Karpas-422 (cell line): ENCODE data around the gene NABP2. TPM values are rescaled to one million over a fixed set of nuclear protein-coding genes. Genes with fewer than 3 reads are reported as not detected.

ENCODE experiments used
- DNase-seq: peaks from one replicate; pipeline ENCODE4 v3.0.0-alpha.2; 2015
- H2AFZ ChIP-seq: fragments of 200-600 bp; sonication (generic); 2 replicates; pipeline ENCODE4 v1.6.1; 2014; ENCODE audit warnings: antibody characterized with exemption, low read length, mixed read lengths
- H3K27ac ChIP-seq: fragments of 200-600 bp; sonication (generic); 2 replicates; pipeline ENCODE4 v1.5.1; 2014; ENCODE audit warnings: mild to moderate bottlenecking, low read length, moderate library complexity
- H3K27me3 ChIP-seq: fragments of 200-600 bp; sonication (generic); 2 replicates; pipeline ENCODE4 v1.6.1; 2014; ENCODE audit warnings: low read length, mixed read lengths
- H3K36me3 ChIP-seq: fragments of 200-600 bp; sonication (generic); 2 replicates; pipeline ENCODE4 v1.6.1; 2014; ENCODE audit warnings: low read length, mixed read lengths; ENCODE audit not compliant: insufficient read depth
- H3K4me1 ChIP-seq: fragments of 200-600 bp; sonication (generic); 2 replicates; pipeline ENCODE4 v1.6.1; 2014; ENCODE audit warnings: mild to moderate bottlenecking, low read length, mixed read lengths
- H3K4me2 ChIP-seq: fragments of 200-600 bp; sonication (generic); 2 replicates; pipeline ENCODE4 v1.6.1; 2014; ENCODE audit warnings: low read length, low read depth, mild to moderate bottlenecking; ENCODE audit not compliant: poor library complexity, severe bottlenecking
- H3K4me3 ChIP-seq: fragments of 200-600 bp; sonication (generic); 2 replicates; pipeline ENCODE4 v1.5.1; 2014; ENCODE audit warnings: mild to moderate bottlenecking, antibody characterized with exemption, low read length, mixed read lengths
- H3K79me2 ChIP-seq: fragments of 200-600 bp; sonication (generic); 2 replicates; pipeline ENCODE4 v1.6.1; 2014; ENCODE audit warnings: mild to moderate bottlenecking, low read length, mixed read lengths
- H3K9ac ChIP-seq: fragments of 200-600 bp; sonication (generic); 2 replicates; pipeline ENCODE4 v1.6.0; 2014; ENCODE audit warnings: low read length
- H3K9me2 ChIP-seq: fragments of 200-600 bp; sonication (generic), shearing (Covaris generic); replicated peaks from 2 replicates; pipeline ENCODE4 v1.6.0; 2014; ENCODE audit warnings: mild to moderate bottlenecking, low read length, moderate library complexity; ENCODE audit not compliant: insufficient read depth
- H3K9me3 ChIP-seq: fragments of 300-700, 200-600 bp; sonication (generic); 2 replicates; pipeline ENCODE4 v1.6.1; 2014; ENCODE audit warnings: low read length, mixed read lengths
- H4K20me1 ChIP-seq: fragments of 200-600 bp; sonication (generic); 2 replicates; pipeline ENCODE4 v1.6.1; 2014; ENCODE audit warnings: mild to moderate bottlenecking, antibody characterized with exemption, low read length, low read depth; ENCODE audit not compliant: insufficient read depth
- total RNA-seq: library from RNA; depleted of rRNA; stranded (reverse); fragments of >200 nt; shearing (Covaris generic); gene quantifications from 2 replicates; pipeline ENCODE4 v1.2.3, GENCODE V29; 2014; ENCODE audit warnings: low replicate concordance

The NABP2 gene
- total RNA-seq, 1 experiment from 2014 or later: 45.6 TPM

DNA sequence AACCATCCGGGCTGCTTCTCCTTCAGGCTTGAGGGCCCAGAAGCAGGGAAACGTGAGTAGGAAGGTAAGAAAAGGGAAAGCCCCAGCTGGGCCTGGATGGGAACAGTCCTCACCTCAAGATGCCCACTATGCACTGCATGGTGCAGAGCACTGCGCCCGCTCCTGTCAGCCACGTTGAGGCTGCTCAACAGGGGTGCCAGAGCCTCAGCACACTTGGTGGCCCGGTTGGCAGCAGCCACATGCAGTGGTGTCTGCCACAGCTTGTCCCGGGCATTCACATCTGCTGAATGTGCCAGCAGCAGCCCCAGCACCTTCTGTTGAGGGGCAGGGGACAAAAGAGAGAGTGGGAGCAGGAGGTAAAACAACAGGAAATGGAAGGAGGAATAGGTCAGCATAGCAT is 31.5 kb downstream of the NABP2 start:
- H3K9me2 ChIP-seq: no peaks in the 10 kb centered on the region
- no peaks in the 10 kb centered on the region for H4K20me1 ChIP-seq
- peaks cover 38% of the 10 kb centered on the region; the same call in 1 of the 2 replicates for H3K36me3 ChIP-seq
- H3K4me2 ChIP-seq: no peak overlapping the region
- H3K4me1 ChIP-seq: peaks cover 18% of the 10 kb centered on the region
- H3K4me3 ChIP-seq: no peak overlapping the region
- peaks cover 22% of the 10 kb centered on the region for H3K79me2 ChIP-seq
- no peaks in the 10 kb centered on the region for H3K27me3 ChIP-seq
- no peak overlapping the region for H3K9ac ChIP-seq
- no peak for DNase-seq
- H3K27ac ChIP-seq: no peak overlapping the region
- H2AFZ ChIP-seq: no peak overlapping the region
- no peaks in the 10 kb centered on the region for H3K9me3 ChIP-seq

DNA sequence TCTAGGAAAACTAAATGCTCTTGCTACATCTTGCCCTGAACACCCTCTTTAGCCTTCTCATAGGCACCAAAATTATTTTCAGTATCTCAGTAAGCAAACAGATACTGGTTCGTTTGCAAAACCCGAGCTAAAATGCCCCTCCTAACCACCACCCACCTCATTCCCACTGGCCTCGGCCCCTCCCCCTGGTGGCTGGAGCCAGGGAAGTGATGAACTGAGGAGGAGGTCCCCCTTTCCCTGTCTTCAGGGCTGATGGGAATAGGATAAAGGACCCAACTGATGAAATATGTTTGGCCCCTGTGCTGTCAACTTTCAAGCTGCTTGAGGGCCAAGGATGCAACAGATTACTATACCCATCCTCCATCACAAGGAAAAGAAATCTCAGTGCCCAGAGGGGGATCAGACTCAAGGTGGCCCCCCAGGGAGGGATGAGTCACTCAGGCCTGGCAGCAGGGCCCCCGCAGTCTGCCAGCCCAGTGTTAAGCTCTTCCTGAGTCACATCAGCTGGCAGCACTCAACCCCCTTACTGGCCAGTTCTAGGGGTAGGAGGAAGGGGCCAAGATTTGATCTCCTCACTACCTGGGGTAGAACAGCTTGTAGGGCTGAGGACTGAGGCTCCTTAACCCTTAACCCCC is 32.3 kb downstream of the NABP2 start:
- Histone ChIP-seq H3K36me3 (peaks cover 38% of the 10 kb centered on the region; the same call in 1 of the 2 replicates), H3K4me3 (peak overlapping the region; percentile 97; the same call in 1 of the 2 replicates), H3K27me3 (no peaks in the 10 kb centered on the region), H3K9ac (peak overlapping the region; percentile 96), H3K79me2 (peaks cover 22% of the 10 kb centered on the region), H3K27ac (no peak overlapping the region), H2AFZ (no peak overlapping the region), H3K4me2 (peak overlapping the region; percentile 97), H3K9me2 (no peaks in the 10 kb centered on the region), H3K4me1 (peaks cover 18% of the 10 kb centered on the region), H4K20me1 (no peaks in the 10 kb centered on the region), H3K9me3 (no peaks in the 10 kb centered on the region)
- no peak for DNase-seq

DNA sequence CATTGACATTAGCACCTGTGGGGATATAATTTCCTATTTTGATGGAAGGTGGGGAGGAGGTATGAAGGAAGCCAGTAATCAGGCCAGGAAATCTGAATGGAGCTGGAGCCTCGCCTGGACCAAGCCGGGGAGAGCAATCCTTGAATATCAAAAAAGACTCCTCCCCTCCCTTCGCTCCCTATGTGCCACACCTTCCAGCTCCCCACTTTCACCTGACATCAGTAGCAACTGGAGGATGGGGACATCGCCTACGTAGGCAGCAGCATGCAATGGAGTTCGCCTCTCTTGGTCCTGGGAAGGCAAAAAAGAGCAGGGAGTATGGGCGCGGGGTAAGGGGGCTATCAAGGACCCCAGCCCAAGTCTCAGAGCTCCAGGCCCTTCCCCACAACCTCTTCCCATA is 32.9 kb downstream of the NABP2 start:
- Histone ChIP-seq H3K27ac (peak overlapping the region; percentile 67; the same call in 1 of the 2 replicates), H3K4me3 (peak overlapping the region; percentile 97), H3K36me3 (peaks cover 33% of the 10 kb centered on the region; the same call in 1 of the 2 replicates), H3K9me3 (no peaks in the 10 kb centered on the region), H2AFZ (no peak overlapping the region), H4K20me1 (no peaks in the 10 kb centered on the region), H3K9me2 (no peaks in the 10 kb centered on the region), H3K4me1 (peaks cover 18% of the 10 kb centered on the region), H3K79me2 (peaks cover 22% of the 10 kb centered on the region), H3K9ac (peak overlapping the region; percentile 96), H3K27me3 (no peaks in the 10 kb centered on the region), H3K4me2 (peak overlapping the region; percentile 97)
- DNase-seq: no peak

- no peak overlapping the region for H2AFZ ChIP-seq
- H3K27me3 ChIP-seq: no peaks in the 10 kb centered on the region
- H3K4me1 ChIP-seq: peaks cover 18% of the 10 kb centered on the region
- peak overlapping the region; percentile 97 for H3K4me2 ChIP-seq
- peak overlapping the region; percentile 67 for H3K27ac ChIP-seq
- H3K79me2 ChIP-seq: peaks cover 22% of the 10 kb centered on the region
- no peaks in the 10 kb centered on the region for H4K20me1 ChIP-seq
- H3K36me3 ChIP-seq: peaks cover 30% of the 10 kb centered on the region; the same call in 1 of the 2 replicates
- peak overlapping the region; percentile 97 for H3K4me3 ChIP-seq
- peak overlapping the region; percentile 96 for H3K9ac ChIP-seq
- H3K9me2 ChIP-seq: no peaks in the 10 kb centered on the region
- no peaks in the 10 kb centered on the region for H3K9me3 ChIP-seq
- no peak for DNase-seq
Observed at GRCh38 chr12:56257491-56258067, 33.4 kb downstream of the NABP2 start.

- H3K9me3 ChIP-seq: no peaks in the 10 kb centered on the region
- H3K4me2 ChIP-seq: peak within 1 kb of the TSS; percentile 97
- peak; percentile 93 for DNase-seq
- no peaks in the 10 kb centered on the region for H3K9me2 ChIP-seq
- peaks cover 22% of the 10 kb centered on the region for H3K79me2 ChIP-seq
- peak within 1 kb of the TSS; percentile 67 for H3K27ac ChIP-seq
- no peaks in the 10 kb centered on the region for H3K27me3 ChIP-seq
- H3K4me3 ChIP-seq: peak within 1 kb of the TSS; percentile 97
- H3K9ac ChIP-seq: peak within 1 kb of the TSS; percentile 96
- H4K20me1 ChIP-seq: no peaks in the 10 kb centered on the region
- peaks cover 24% of the 10 kb centered on the region; the same call in 1 of the 2 replicates for H3K36me3 ChIP-seq
- peak within 1 kb of the TSS; percentile 95 for H2AFZ ChIP-seq
- peaks cover 18% of the 10 kb centered on the region for H3K4me1 ChIP-seq
Observed at GRCh38 chr12:56258068-56258819, 34.1 kb downstream of the NABP2 start, which contains the start of gene ANKRD52. TSS of gene ANKRD52 (minus strand) at chr12:56258384. CDS start at chr12:56258269, 115 bp downstream.

GRCh38 chr12:56258820-56259183 is 34.7 kb downstream of the NABP2 start:
- peaks cover 20% of the 10 kb centered on the region; the same call in 1 of the 2 replicates for H3K36me3 ChIP-seq
- H4K20me1 ChIP-seq: no peaks in the 10 kb centered on the region
- peaks cover 22% of the 10 kb centered on the region for H3K79me2 ChIP-seq
- H3K27ac ChIP-seq: no peak overlapping the region
- peak overlapping the region; percentile 96 for H3K9ac ChIP-seq
- no peaks in the 10 kb centered on the region for H3K9me2 ChIP-seq
- peak overlapping the region; percentile 97 for H3K4me3 ChIP-seq
- H2AFZ ChIP-seq: peak overlapping the region; percentile 95
- DNase-seq: no peak
- H3K4me1 ChIP-seq: peaks cover 18% of the 10 kb centered on the region
- H3K9me3 ChIP-seq: no peaks in the 10 kb centered on the region
- peak overlapping the region; percentile 97 for H3K4me2 ChIP-seq
- no peaks in the 10 kb centered on the region for H3K27me3 ChIP-seq

DNA sequence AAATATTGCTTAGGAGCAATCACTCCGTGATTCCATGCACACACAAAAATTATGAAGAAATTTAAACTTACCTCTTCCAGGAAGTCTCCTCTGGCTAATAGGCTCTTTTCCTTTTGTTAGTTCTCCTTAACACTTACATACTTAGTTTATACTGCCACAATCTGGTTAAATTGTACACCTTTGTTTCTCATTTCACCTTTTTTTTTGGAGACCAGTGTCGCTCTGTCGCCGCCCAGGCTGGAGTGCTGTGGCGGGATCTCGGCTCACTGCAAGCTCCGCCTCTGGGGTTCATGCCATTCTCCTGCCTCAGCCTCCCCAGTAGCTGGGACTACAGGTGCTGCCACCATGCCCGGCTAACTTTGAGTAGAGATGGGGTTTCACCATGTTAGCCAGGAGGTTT is 36.2 kb downstream of the NABP2 start:
- no peaks in the 10 kb centered on the region for H4K20me1 ChIP-seq
- DNase-seq: no peak
- no peaks in the 10 kb centered on the region for H3K9me3 ChIP-seq
- no peak overlapping the region for H3K27ac ChIP-seq
- H3K4me3 ChIP-seq: no peak overlapping the region
- H3K79me2 ChIP-seq: peaks cover 22% of the 10 kb centered on the region
- H2AFZ ChIP-seq: no peak overlapping the region
- no peaks in the 10 kb centered on the region for H3K27me3 ChIP-seq
- peaks cover 18% of the 10 kb centered on the region for H3K4me1 ChIP-seq
- no peaks in the 10 kb centered on the region for H3K9me2 ChIP-seq
- H3K9ac ChIP-seq: no peak overlapping the region
- H3K4me2 ChIP-seq: no peak overlapping the region
- H3K36me3 ChIP-seq: 0 out of 2 replicates have a peak, but pooled peaks cover 8% of the 10 kb centered on the region

DNA sequence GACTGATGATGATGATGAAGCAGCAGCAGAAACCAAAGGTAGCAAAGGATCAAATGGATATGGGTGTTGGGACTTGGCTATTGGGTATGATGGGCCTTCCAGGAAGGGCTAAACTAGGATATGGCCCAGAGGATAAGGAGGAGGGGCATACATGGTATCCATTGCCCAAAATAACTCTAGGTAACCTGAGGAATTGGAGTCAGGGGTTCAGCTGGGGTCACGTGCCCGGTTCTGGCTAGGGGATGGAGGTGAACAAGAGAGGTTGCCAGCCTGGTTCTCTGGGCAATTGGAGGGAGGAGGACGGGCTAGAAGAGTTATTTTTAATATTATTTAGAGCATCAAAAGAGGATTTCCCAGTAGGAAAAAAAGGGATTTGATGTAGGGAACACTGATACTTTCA is 36.8 kb downstream of the NABP2 start:
- Histone ChIP-seq H3K9me2 (no peaks in the 10 kb centered on the region), H3K4me3 (no peak overlapping the region), H3K4me1 (peaks cover 22% of the 10 kb centered on the region), H2AFZ (no peak overlapping the region), H3K79me2 (peaks cover 22% of the 10 kb centered on the region), H3K4me2 (no peak overlapping the region), H3K9me3 (no peaks in the 10 kb centered on the region), H3K9ac (no peak overlapping the region), H3K27me3 (no peaks in the 10 kb centered on the region), H3K36me3 (0 out of 2 replicates have a peak, but pooled peaks cover 2% of the 10 kb centered on the region), H3K27ac (no peak overlapping the region), H4K20me1 (no peaks in the 10 kb centered on the region)
- no peak for DNase-seq
